ENCODE results near the gene PLPP4. TPM values are rescaled to one million over a fixed set of nuclear protein-coding genes. Genes with fewer than 3 reads are reported as not detected.

The PLPP4 gene
- total RNA-seq, 2 experiments from 2014 or later: not detected

GRCh38 chr10:120507175-120507574 is 50.1 kb downstream of the PLPP4 start:
- intact Hi-C loops (cut with DNase I, micrococcal nuclease): no loop called here
- Histone ChIP-seq H3K9me3 (ENCODE audit: control insufficient read depth in 1 of 2, insufficient read depth in 1 of 2, low read length in 2 of 2) (peaks cover 0 to 11% of the 10 kb centered on the region in 2 experiments), H3K27ac (ENCODE audit: low read depth in 1 of 2, low read length in 2 of 2) (no peak overlapping the region), H3K4me3 (ENCODE audit: low read length) (no peak overlapping the region), H3K27me3 (ENCODE audit: control insufficient read depth in 1 of 2, insufficient read depth in 2 of 2, low read length in 2 of 2) (no peaks in the 10 kb centered on the region), H3K4me1 (ENCODE audit: insufficient read depth, low read length) (no peaks in the 10 kb centered on the region), H3K36me3 (ENCODE audit: insufficient read depth, low read length) (no peaks in the 10 kb centered on the region)
- Mint-ChIP-seq H3K4me3 (no peak overlapping the region), H3K9me3 (no peaks in the 10 kb centered on the region), H3K4me1 (ENCODE audit: low read depth) (no peaks in the 10 kb centered on the region), H3K27ac (no peak overlapping the region), H3K36me3 (ENCODE audit: low read depth) (no peaks in the 10 kb centered on the region), H3K27me3 (peaks cover under 1% of the 10 kb centered on the region)
- no peak for TF ChIP-seq CTCF (IDR thresholded peaks at IDR 0.05)
- DNase-seq (no peak), ATAC-seq (ENCODE audit: poor library complexity) (no peak)
- CTCF ChIA-PET: no interaction called here
- POLR2A ChIA-PET: no interaction called here

GRCh38 chr10:120507651-120508050 is 50.6 kb downstream of the PLPP4 start:
- H3K36me3 ChIP-seq (ENCODE audit: insufficient read depth, low read length): no peaks in the 10 kb centered on the region
- Mint-ChIP-seq H3K27ac (no peak overlapping the region), H3K4me3 (no peak overlapping the region), H3K9me3 (no peaks in the 10 kb centered on the region), H3K27me3 (no peaks in the 10 kb centered on the region), H3K36me3 (ENCODE audit: low read depth) (no peaks in the 10 kb centered on the region), H3K4me1 (ENCODE audit: low read depth) (no peaks in the 10 kb centered on the region)
- ChIA-PET CTCF (no interaction called here), POLR2A (no interaction called here)
- no peak for DNase-seq
- H3K4me3 ChIP-seq (ENCODE audit: low read length): no peak overlapping the region
- intact Hi-C loops (cut with DNase I, micrococcal nuclease): no loop called here
- no peaks in the 10 kb centered on the region for H3K4me1 ChIP-seq (ENCODE audit: insufficient read depth, low read length)
- ATAC-seq (ENCODE audit: poor library complexity): no peak
- no peaks in the 10 kb centered on the region for H3K27me3 ChIP-seq (ENCODE audit: control insufficient read depth in 1 of 2, insufficient read depth in 2 of 2, low read length in 2 of 2)
- H3K27ac ChIP-seq (ENCODE audit: low read depth in 1 of 2, low read length in 2 of 2): no peak overlapping the region
- TF ChIP-seq CTCF (IDR thresholded peaks at IDR 0.05): no peak
- peaks cover 0 to 7% of the 10 kb centered on the region in 2 experiments for H3K9me3 ChIP-seq (ENCODE audit: control insufficient read depth in 1 of 2, insufficient read depth in 1 of 2, low read length in 2 of 2)

DNA sequence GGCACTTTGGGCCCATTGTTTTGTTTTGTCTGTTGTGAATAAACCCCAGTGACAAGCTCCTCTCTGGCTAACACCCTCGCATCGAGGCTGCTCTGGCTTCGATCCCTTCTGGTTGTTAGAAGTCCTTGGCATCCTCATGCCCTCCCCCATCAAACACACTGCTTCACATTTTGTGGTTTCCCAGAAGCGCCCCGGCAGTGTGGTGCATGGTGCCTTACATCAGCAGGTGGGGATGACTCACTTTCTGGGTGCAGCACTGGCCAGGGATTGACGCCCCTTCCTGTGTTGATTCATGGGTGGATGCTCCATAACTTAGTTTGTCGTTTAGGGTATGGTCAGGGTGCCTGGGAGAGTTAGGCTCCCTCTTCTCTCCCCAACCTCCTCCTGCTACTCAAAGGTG is 51.4 kb downstream of the PLPP4 start:
- Mint-ChIP-seq H3K9me3 (no peaks in the 10 kb centered on the region), H3K4me3 (no peak overlapping the region), H3K36me3 (ENCODE audit: low read depth) (no peaks in the 10 kb centered on the region), H3K4me1 (ENCODE audit: low read depth) (no peaks in the 10 kb centered on the region), H3K27ac (no peak overlapping the region), H3K27me3 (no peaks in the 10 kb centered on the region)
- TF ChIP-seq CTCF (IDR thresholded peaks at IDR 0.05): no peak
- intact Hi-C loops (cut with DNase I, micrococcal nuclease): no loop called here
- peak in 1 of 14 experiments; percentile 3 for DNase-seq
- H3K9me3 ChIP-seq (ENCODE audit: control insufficient read depth in 1 of 2, insufficient read depth in 1 of 2, low read length in 2 of 2): peaks cover 0 to 6% of the 10 kb centered on the region in 2 experiments
- ChIA-PET CTCF (no interaction called here), POLR2A (no interaction called here)
- H3K27me3 ChIP-seq (ENCODE audit: control insufficient read depth in 1 of 2, insufficient read depth in 2 of 2, low read length in 2 of 2): no peaks in the 10 kb centered on the region
- no peak overlapping the region for H3K4me3 ChIP-seq (ENCODE audit: low read length)
- no peak overlapping the region for H3K27ac ChIP-seq (ENCODE audit: low read depth in 1 of 2, low read length in 2 of 2)
- no peak for ATAC-seq (ENCODE audit: poor library complexity)
- H3K4me1 ChIP-seq (ENCODE audit: insufficient read depth, low read length): no peaks in the 10 kb centered on the region
- H3K36me3 ChIP-seq (ENCODE audit: insufficient read depth, low read length): no peaks in the 10 kb centered on the region

Data from CD4-positive, alpha-beta T cell (primary cell).